ENCODE data around the gene IL6ST.

IL6ST gene

GRCh38 chr5:56012281-56012963, 17.7 kb upstream of the IL6ST start:
- H3K4me3 ChIP-seq (ENCODE audit: control insufficient read depth, low read depth, low read length), result no peak overlapping the region
- no peak for DNase-seq (ENCODE audit: low read depth)
- TF ChIP-seq, protein P1, sequence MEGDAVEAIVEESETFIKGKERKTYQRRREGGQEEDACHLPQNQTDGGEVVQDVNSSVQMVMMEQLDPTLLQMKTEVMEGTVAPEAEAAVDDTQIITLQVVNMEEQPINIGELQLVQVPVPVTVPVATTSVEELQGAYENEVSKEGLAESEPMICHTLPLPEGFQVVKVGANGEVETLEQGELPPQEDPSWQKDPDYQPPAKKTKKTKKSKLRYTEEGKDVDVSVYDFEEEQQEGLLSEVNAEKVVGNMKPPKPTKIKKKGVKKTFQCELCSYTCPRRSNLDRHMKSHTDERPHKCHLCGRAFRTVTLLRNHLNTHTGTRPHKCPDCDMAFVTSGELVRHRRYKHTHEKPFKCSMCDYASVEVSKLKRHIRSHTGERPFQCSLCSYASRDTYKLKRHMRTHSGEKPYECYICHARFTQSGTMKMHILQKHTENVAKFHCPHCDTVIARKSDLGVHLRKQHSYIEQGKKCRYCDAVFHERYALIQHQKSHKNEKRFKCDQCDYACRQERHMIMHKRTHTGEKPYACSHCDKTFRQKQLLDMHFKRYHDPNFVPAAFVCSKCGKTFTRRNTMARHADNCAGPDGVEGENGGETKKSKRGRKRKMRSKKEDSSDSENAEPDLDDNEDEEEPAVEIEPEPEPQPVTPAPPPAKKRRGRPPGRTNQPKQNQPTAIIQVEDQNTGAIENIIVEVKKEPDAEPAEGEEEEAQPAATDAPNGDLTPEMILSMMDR (IDR thresholded peaks at IDR 0.05; ENCODE audit: control insufficient read depth, insufficient read depth, low read depth, low read length, missing control alignments), result no peak

DNA sequence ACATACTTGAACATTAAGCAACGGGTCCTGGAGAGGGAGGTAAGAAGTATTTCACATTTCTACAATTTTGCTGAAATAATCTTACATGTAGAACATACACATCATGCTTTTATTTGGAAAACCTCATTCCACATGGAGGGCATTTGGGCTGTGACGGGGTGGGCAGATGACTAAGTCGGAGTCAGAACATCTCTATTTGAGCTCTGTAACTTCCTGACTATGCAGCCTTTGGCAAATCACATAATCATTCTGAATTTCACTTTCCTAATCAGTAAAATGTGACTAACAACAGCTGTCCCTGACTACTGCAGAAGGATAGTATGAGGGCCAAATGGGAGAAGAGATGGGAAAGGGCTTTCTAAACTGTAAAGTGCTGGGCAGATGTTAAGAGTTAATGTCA, 17.1 kb upstream of the IL6ST start:
- no peak overlapping the region for H3K4me3 ChIP-seq (ENCODE audit: control insufficient read depth, low read depth, low read length)
- TF ChIP-seq, protein P1 (IDR thresholded peaks at IDR 0.05; ENCODE audit: control insufficient read depth, insufficient read depth, low read depth, low read length, missing control alignments), result no peak
- DNase-seq (ENCODE audit: low read depth), result peak; percentile 83

GRCh38 chr5:56010431-56010830, 15.7 kb upstream of the IL6ST start:
- DNase-seq (ENCODE audit: low read depth), result no peak
- TF ChIP-seq, protein P1 (IDR thresholded peaks at IDR 0.05; ENCODE audit: control insufficient read depth, insufficient read depth, low read depth, low read length, missing control alignments), result no peak
- H3K4me3 ChIP-seq (ENCODE audit: control insufficient read depth, low read depth, low read length), result no peak overlapping the region

- TF ChIP-seq, protein P1 (IDR thresholded peaks at IDR 0.05; ENCODE audit: control insufficient read depth, insufficient read depth, low read depth, low read length, missing control alignments), result no peak
- DNase-seq (ENCODE audit: low read depth), result no peak
- no peak overlapping the region for H3K4me3 ChIP-seq (ENCODE audit: control insufficient read depth, low read depth, low read length)
Observed at GRCh38 chr5:56006600-56006999, 11.8 kb upstream of the IL6ST start.

GRCh38 chr5:56006094-56006493, 11.3 kb upstream of the IL6ST start:
- H3K4me3 ChIP-seq (ENCODE audit: control insufficient read depth, low read depth, low read length), result no peak overlapping the region
- DNase-seq (ENCODE audit: low read depth), result no peak
- TF ChIP-seq, protein P1 (IDR thresholded peaks at IDR 0.05; ENCODE audit: control insufficient read depth, insufficient read depth, low read depth, low read length, missing control alignments), result no peak

GRCh38 chr5:56004874-56005273, 10.1 kb upstream of the IL6ST start:
- no peak overlapping the region for H3K4me3 ChIP-seq (ENCODE audit: control insufficient read depth, low read depth, low read length)
- DNase-seq (ENCODE audit: low read depth), result no peak
- TF ChIP-seq, protein P1 (IDR thresholded peaks at IDR 0.05; ENCODE audit: control insufficient read depth, insufficient read depth, low read depth, low read length, missing control alignments), result no peak

Data from AG09309 (cell line).